ENCODE data around the gene FAM174C. TPM values are rescaled to one million over a fixed set of nuclear protein-coding genes. Genes with fewer than 3 reads are reported as not detected.
A peak's percentile ranks its signal among the peaks of the same experiment; 100 is the strongest.

The FAM174C gene
- total RNA-seq, 1 donor from 2014 or later, result 123 TPM

DNA sequence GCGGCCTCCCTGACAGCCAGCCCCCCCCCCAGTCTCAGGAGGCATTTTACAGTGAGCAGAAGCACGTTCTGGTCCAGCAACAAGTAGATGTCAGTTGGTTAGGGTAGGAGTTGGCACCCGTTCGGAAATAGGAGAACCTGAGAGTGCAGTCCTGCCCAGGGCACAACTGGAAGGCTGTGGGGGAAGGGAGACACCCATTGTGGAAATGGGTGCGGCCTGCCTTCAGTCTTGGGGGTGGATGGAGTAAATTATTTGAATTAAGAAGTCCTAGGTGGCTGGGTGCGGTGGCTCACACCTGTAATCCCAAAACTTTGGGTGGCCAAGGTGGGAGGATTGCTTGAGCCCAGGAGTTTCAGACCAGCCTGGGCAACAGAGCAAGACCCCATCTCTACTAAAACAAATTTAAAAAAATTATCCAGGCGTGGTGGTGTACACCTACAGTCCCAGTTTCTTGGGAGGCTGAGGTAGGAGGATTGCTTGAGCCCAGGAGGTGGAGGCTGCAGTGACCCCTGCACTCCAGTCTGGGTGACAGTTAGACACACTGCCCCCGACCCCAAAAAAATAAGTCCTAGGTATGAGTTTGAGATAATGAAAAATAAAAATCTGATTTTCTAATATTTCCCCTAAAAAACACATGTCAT lies 5.0 kb upstream of the FAM174C start:
- peak overlapping the region; percentile 64 for H3K4me3 ChIP-seq (ENCODE audit: low read depth, low read length)
- TF ChIP-seq, protein P1, sequence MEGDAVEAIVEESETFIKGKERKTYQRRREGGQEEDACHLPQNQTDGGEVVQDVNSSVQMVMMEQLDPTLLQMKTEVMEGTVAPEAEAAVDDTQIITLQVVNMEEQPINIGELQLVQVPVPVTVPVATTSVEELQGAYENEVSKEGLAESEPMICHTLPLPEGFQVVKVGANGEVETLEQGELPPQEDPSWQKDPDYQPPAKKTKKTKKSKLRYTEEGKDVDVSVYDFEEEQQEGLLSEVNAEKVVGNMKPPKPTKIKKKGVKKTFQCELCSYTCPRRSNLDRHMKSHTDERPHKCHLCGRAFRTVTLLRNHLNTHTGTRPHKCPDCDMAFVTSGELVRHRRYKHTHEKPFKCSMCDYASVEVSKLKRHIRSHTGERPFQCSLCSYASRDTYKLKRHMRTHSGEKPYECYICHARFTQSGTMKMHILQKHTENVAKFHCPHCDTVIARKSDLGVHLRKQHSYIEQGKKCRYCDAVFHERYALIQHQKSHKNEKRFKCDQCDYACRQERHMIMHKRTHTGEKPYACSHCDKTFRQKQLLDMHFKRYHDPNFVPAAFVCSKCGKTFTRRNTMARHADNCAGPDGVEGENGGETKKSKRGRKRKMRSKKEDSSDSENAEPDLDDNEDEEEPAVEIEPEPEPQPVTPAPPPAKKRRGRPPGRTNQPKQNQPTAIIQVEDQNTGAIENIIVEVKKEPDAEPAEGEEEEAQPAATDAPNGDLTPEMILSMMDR (conservative IDR thresholded peaks at IDR 0.05; ENCODE audit: low read depth, low read length), result no peak
- DNase-seq (ENCODE audit: low read depth), result no peak

DNA sequence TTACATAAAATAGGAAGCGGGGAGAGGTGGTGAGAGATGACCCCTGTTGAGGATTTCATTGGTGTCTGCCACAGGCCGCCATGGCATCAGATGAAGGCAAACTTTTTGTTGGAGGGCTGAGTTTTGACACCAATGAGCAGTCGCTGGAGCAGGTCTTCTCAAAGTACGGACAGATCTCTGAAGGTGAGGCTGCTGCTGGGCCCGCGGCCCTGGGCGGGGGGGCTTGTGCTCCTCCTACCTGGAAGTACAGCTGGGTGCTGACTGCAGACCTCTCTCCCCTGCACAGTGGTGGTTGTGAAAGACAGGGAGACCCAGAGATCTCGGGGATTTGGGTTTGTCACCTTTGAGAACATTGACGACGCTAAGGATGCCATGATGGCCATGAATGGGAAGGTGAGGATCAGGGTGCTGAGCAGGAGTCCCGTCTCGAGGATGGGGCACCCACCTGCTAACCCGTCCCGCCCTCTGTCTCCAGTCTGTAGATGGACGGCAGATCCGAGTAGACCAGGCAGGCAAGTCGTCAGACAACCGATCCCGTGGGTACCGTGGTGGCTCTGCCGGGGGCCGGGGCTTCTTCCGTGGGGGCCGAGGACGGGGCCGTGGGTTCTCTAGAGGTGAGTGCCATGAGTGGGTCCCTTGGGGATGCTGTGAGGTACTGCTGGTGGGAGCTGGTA lies 4.3 kb upstream of the FAM174C start:
- peak overlapping the region; percentile 64 for H3K4me3 ChIP-seq (ENCODE audit: low read depth, low read length)
- TF ChIP-seq, protein P1 (conservative IDR thresholded peaks at IDR 0.05; ENCODE audit: low read depth, low read length), result no peak
- DNase-seq (ENCODE audit: low read depth), result no peak

DNA sequence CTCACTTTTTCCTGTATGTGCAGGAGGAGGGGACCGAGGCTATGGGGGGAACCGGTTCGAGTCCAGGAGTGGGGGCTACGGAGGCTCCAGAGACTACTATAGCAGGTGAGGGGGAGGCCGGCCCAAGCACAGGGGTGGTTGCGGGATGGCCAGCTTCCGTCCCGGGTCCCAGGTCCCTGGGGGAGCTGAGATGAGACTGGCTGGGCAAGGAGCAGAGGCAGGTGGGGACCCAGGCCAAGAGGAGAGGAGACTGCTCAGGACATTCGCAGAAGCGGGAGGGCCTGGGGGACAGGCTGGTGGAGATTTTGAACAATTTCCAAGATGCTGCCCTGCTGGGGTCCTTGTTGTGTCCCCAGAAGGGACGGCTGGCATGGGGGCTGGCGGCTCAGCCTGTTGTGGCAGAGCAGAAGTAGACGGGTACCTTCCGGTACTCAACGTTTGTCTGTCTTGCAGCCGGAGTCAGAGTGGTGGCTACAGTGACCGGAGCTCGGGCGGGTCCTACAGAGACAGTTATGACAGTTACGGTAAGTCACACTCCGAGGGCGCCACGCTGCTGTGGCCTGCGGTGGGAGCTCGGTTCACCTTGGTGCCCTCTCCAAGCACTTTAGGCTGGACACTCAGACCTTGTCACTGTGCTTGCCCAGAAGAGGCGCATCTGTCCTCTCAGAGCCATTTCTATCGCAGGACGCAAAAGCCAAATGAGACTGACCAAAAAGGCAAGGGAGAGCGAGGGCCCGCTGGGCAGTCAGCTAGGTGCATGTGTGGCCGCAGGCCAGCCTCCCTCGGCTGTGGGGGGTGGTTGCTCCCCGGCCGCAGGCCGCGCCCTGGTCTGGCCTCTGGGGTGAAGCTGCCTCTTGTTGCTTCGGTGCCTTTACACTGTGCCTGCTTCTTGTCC lies 3.6 kb upstream of the FAM174C start:
- no peak for DNase-seq (ENCODE audit: low read depth)
- TF ChIP-seq, protein P1 (conservative IDR thresholded peaks at IDR 0.05; ENCODE audit: low read depth, low read length), result no peak
- peak overlapping the region; percentile 64 for H3K4me3 ChIP-seq (ENCODE audit: low read depth, low read length)

DNA sequence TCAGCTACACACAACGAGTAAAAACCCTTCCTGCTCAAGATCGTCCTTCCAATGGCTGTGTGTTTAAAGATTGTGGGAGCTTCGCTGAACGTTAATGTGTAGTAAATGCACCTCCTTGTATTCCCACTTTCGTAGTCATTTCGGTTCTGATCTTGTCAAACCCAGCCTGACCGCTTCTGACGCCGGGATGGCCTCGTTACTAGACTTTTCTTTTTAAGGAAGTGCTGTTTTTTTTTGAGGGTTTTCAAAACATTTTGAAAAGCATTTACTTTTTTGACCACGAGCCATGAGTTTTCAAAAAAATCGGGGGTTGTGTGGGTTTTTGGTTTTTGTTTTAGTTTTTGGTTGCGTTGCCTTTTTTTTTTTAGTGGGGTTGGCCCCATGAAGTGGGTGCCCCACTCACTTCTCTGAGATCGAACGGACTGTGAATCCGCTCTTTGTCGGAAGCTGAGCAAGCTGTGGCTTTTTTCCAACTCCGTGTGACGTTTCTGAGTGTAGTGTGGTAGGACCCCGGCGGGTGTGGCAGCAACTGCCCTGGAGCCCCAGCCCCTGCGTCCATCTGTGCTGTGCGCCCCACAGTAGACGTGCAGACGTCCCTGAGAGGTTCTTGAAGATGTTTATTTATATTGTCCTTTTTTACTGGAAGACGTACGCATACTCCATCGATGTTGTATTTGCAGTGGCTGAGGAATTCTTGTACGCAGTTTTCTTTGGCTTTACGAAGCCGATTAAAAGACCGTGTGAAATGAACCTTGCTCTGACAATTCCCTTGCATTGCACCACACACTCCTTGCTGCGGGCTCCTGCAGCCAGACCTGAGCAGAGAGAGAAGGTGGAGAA lies 2.7 kb upstream of the FAM174C start:
- no peak for DNase-seq (ENCODE audit: low read depth)
- TF ChIP-seq, protein P1 (conservative IDR thresholded peaks at IDR 0.05; ENCODE audit: low read depth, low read length), result no peak
- no peak overlapping the region for H3K4me3 ChIP-seq (ENCODE audit: low read depth, low read length)

DNA sequence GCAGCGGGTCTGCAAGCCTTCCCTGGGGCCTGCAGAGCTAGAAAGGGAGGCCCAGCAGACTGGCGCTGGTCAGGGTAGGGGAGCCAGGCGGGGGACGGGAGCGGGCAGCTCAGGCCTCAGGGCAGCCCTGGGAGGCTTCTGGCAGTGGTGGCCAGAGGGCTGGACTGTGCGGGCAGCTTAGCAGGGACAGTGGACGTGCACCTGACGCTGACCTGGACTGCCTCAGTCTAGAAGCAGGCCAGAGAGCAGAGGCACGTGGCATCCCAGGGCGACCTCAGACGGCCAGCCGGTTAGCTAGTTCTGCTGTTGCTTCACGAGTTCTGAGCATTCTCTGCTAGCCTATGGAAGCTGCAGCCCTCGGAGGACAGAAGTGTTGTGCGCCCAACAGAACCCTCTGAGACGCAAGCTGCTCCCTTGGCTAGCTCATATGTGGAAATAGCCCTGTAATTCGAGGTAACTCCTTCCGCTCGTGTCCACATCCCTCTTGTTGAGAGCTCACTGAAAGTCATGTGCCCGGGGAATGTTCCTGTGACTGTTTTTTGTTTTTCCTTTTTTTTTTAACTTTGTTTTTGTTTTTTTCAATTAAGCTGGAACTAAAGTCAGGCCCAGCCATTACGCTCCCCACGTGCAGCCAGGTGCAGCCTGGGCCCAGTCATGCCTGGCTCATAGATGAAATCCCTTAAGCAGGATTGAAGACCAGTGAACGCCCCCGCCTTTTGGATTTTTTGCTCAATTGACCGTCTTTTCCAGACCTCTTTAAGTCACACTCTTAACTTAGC lies 1.9 kb upstream of the FAM174C start:
- H3K4me3 ChIP-seq (ENCODE audit: low read depth, low read length), result no peak overlapping the region
- TF ChIP-seq, protein P1 (conservative IDR thresholded peaks at IDR 0.05; ENCODE audit: low read depth, low read length), result no peak
- DNase-seq (ENCODE audit: low read depth), result no peak

Measured in epithelial cell of proximal tubule (primary cell).